ENCODE results near the gene SCARF1. TPM values are rescaled to one million over a fixed set of nuclear protein-coding genes. Genes with fewer than 3 reads are reported as not detected.

SCARF1 gene
- total RNA-seq, 1 donor from 2014 or later = 0.64 TPM

- DNase-seq (ENCODE audit: extremely low spot score, unreplicated experiment) = no peak
- no peak overlapping the region for H3K4me3 Mint-ChIP-seq (ENCODE audit: unreplicated experiment)
- no peaks in the 10 kb centered on the region for H3K36me3 Mint-ChIP-seq (ENCODE audit: unreplicated experiment)
- H3K27me3 Mint-ChIP-seq (ENCODE audit: unreplicated experiment) = no peaks in the 10 kb centered on the region
- TF ChIP-seq CTCF (IDR thresholded peaks at IDR 0.05) = no peak
- H3K27ac Mint-ChIP-seq (ENCODE audit: unreplicated experiment) = no peak overlapping the region
- H3K9me3 Mint-ChIP-seq (ENCODE audit: unreplicated experiment) = no peaks in the 10 kb centered on the region
- peaks cover 4% of the 10 kb centered on the region for H3K4me1 Mint-ChIP-seq (ENCODE audit: unreplicated experiment)
Measured at GRCh38 chr17:1611715-1612114, 33.8 kb downstream of the SCARF1 start.

GRCh38 chr17:1608676-1609075, 36.9 kb downstream of the SCARF1 start:
- no peak for TF ChIP-seq CTCF (IDR thresholded peaks at IDR 0.05)
- no peaks in the 10 kb centered on the region for H3K9me3 Mint-ChIP-seq (ENCODE audit: unreplicated experiment)
- no peaks in the 10 kb centered on the region for H3K27me3 Mint-ChIP-seq (ENCODE audit: unreplicated experiment)
- no peaks in the 10 kb centered on the region for H3K36me3 Mint-ChIP-seq (ENCODE audit: unreplicated experiment)
- DNase-seq (ENCODE audit: extremely low spot score, unreplicated experiment) = no peak
- no peak overlapping the region for H3K4me3 Mint-ChIP-seq (ENCODE audit: unreplicated experiment)
- no peak overlapping the region for H3K27ac Mint-ChIP-seq (ENCODE audit: unreplicated experiment)
- H3K4me1 Mint-ChIP-seq (ENCODE audit: unreplicated experiment) = peaks cover 4% of the 10 kb centered on the region

- no peak overlapping the region for H3K4me3 Mint-ChIP-seq (ENCODE audit: unreplicated experiment)
- H3K9me3 Mint-ChIP-seq (ENCODE audit: unreplicated experiment) = no peaks in the 10 kb centered on the region
- no peaks in the 10 kb centered on the region for H3K27me3 Mint-ChIP-seq (ENCODE audit: unreplicated experiment)
- TF ChIP-seq CTCF (IDR thresholded peaks at IDR 0.05) = no peak
- no peaks in the 10 kb centered on the region for H3K36me3 Mint-ChIP-seq (ENCODE audit: unreplicated experiment)
- no peak for DNase-seq (ENCODE audit: extremely low spot score, unreplicated experiment)
- H3K4me1 Mint-ChIP-seq (ENCODE audit: unreplicated experiment) = peaks cover 4% of the 10 kb centered on the region
- no peak overlapping the region for H3K27ac Mint-ChIP-seq (ENCODE audit: unreplicated experiment)
Measured at GRCh38 chr17:1607971-1608320, 37.6 kb downstream of the SCARF1 start.

- Mint-ChIP-seq H3K27ac (ENCODE audit: unreplicated experiment) (no peak overlapping the region), H3K9me3 (ENCODE audit: unreplicated experiment) (peaks cover 4% of the 10 kb centered on the region), H3K4me3 (ENCODE audit: unreplicated experiment) (no peak overlapping the region), H3K4me1 (ENCODE audit: unreplicated experiment) (peaks cover 4% of the 10 kb centered on the region), H3K27me3 (ENCODE audit: unreplicated experiment) (no peaks in the 10 kb centered on the region), H3K36me3 (ENCODE audit: unreplicated experiment) (no peaks in the 10 kb centered on the region)
- no peak for TF ChIP-seq CTCF (IDR thresholded peaks at IDR 0.05)
- no peak for DNase-seq (ENCODE audit: extremely low spot score, unreplicated experiment)
Measured at GRCh38 chr17:1606352-1606985, 39.1 kb downstream of the SCARF1 start.

- Mint-ChIP-seq H3K27ac (ENCODE audit: unreplicated experiment) (no peak overlapping the region), H3K4me3 (ENCODE audit: unreplicated experiment) (no peak overlapping the region), H3K36me3 (ENCODE audit: unreplicated experiment) (no peaks in the 10 kb centered on the region), H3K4me1 (ENCODE audit: unreplicated experiment) (peaks cover 4% of the 10 kb centered on the region), H3K9me3 (ENCODE audit: unreplicated experiment) (peaks cover 5% of the 10 kb centered on the region), H3K27me3 (ENCODE audit: unreplicated experiment) (no peaks in the 10 kb centered on the region)
- DNase-seq (ENCODE audit: extremely low spot score, unreplicated experiment) = no peak
- TF ChIP-seq CTCF (IDR thresholded peaks at IDR 0.05) = no peak
Measured at GRCh38 chr17:1605681-1606351, 39.7 kb downstream of the SCARF1 start.
